ENCODE measurements around the gene GNS. TPM values are rescaled to one million over a fixed set of nuclear protein-coding genes. Genes with fewer than 3 reads are reported as not detected.

GNS gene
- total RNA-seq, 1 experiment from 2014 or later = 55.1 TPM

GRCh38 chr12:64785838-64786237 is 26.6 kb upstream of the GNS start:
- Histone ChIP-seq H3F3A (ENCODE audit: low read length, unreplicated experiment) (no peaks in the 10 kb centered on the region), H3K9me2 (replicated peaks; ENCODE audit: low read length) (no peaks in the 10 kb centered on the region), H3K36me3 (ENCODE audit: low read depth, low read length) (no peaks in the 10 kb centered on the region), H3K27ac (ENCODE audit: low read length) (no peak overlapping the region), H3K27me3 (ENCODE audit: low read length) (no peaks in the 10 kb centered on the region), H3K4me2 (ENCODE audit: low read length) (no peak overlapping the region), H4K20me1 (ENCODE audit: low read length) (no peaks in the 10 kb centered on the region), H2AFZ (ENCODE audit: low read length) (no peak overlapping the region), H3K9ac (ENCODE audit: low read length) (no peak overlapping the region), H3K79me2 (ENCODE audit: low read length) (peaks cover 40% of the 10 kb centered on the region), H3K4me1 (ENCODE audit: insufficient read depth, low read length) (peaks cover 24% of the 10 kb centered on the region), H3K9me3 (ENCODE audit: low read length) (no peaks in the 10 kb centered on the region), H3K4me3 (ENCODE audit: low read length) (no peak overlapping the region)
- ATAC-seq (no peak), DNase-seq (no peak)
- ChIA-PET POLR2A (ENCODE audit: unreplicated experiment) (no interaction called here), CTCF (no interaction called here)
- intact Hi-C loops (cut with micrococcal nuclease) = no loop called here
- BruUV-seq (replicated peaks) = no TSS peak
- TF ChIP-seq, protein P1, sequence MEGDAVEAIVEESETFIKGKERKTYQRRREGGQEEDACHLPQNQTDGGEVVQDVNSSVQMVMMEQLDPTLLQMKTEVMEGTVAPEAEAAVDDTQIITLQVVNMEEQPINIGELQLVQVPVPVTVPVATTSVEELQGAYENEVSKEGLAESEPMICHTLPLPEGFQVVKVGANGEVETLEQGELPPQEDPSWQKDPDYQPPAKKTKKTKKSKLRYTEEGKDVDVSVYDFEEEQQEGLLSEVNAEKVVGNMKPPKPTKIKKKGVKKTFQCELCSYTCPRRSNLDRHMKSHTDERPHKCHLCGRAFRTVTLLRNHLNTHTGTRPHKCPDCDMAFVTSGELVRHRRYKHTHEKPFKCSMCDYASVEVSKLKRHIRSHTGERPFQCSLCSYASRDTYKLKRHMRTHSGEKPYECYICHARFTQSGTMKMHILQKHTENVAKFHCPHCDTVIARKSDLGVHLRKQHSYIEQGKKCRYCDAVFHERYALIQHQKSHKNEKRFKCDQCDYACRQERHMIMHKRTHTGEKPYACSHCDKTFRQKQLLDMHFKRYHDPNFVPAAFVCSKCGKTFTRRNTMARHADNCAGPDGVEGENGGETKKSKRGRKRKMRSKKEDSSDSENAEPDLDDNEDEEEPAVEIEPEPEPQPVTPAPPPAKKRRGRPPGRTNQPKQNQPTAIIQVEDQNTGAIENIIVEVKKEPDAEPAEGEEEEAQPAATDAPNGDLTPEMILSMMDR (conservative IDR thresholded peaks at IDR 0.05; ENCODE audit: low read depth, low read length) = no peak
- TF ChIP-seq EZH2phosphoT487 (IDR thresholded peaks at IDR 0.05; ENCODE audit: borderline replicate concordance, low read length) (no peak), EZH2 (IDR thresholded peaks at IDR 0.05; ENCODE audit: low read length, unreplicated experiment) (no peak)

DNA sequence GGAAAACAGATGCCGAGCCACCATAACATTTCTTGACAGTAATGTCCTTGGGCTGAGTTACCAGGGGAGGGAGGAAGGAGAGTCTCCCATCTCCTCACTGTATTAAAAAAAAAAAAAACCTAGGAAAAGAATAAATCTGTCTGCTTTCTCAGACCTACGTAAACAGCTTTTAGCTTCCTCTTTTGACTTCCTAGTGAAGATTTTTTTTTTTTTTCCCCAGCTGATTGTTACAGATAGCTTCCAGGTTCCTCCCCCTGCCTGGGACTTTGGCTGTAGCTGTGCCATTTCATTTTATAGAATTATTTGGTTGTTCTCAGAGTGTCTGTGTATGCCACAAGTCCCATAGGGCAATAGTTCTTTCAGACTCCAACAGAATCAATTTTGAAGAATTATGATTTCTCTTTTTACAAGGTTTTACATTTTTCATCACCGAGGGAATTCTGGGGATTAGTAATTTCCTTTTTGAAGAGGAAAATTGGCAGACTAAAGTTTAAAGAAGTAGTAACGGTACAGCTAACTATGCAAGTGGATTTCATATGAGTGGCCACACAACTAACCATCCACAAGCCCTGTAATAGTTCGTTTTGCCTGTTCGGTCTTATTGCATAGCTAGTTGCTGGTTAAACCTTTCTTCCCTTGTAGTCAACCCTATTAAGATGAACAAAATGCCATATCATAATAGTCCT is 23.1 kb upstream of the GNS start:
- TF ChIP-seq EZH2 (IDR thresholded peaks at IDR 0.05; ENCODE audit: low read length, unreplicated experiment) (no peak), EZH2phosphoT487 (IDR thresholded peaks at IDR 0.05; ENCODE audit: borderline replicate concordance, low read length) (no peak)
- TF ChIP-seq, protein P1 (conservative IDR thresholded peaks at IDR 0.05; ENCODE audit: low read depth, low read length) = no peak
- ChIA-PET POLR2A (ENCODE audit: unreplicated experiment) (interaction anchor here (0.7 kb wide), 1 partner anchor 36 kb away, joined by 12 read pairs; no protein-coding TSS in a partner anchor), CTCF (interaction anchor here (2.3 kb wide), 1 partner anchor 14 kb away, joined by 10 read pairs; no protein-coding TSS in a partner anchor)
- H3K4me1 ChIP-seq (ENCODE audit: insufficient read depth, low read length) = peaks cover 17% of the 10 kb centered on the region
- peak overlapping the region; percentile 55; the same call in 1 of the 2 replicates for H3K9ac ChIP-seq (ENCODE audit: low read length)
- intact Hi-C loops (cut with micrococcal nuclease) = no loop called here
- DNase-seq (no peak), ATAC-seq (no peak)
- no peaks in the 10 kb centered on the region for H3K9me2 ChIP-seq (replicated peaks; ENCODE audit: low read length)
- no peaks in the 10 kb centered on the region for H3K9me3 ChIP-seq (ENCODE audit: low read length)
- no peaks in the 10 kb centered on the region for H3F3A ChIP-seq (ENCODE audit: low read length, unreplicated experiment)
- no TSS peak for BruUV-seq (replicated peaks)
- no peak overlapping the region for H3K27ac ChIP-seq (ENCODE audit: low read length)
- no peaks in the 10 kb centered on the region for H3K27me3 ChIP-seq (ENCODE audit: low read length)
- H4K20me1 ChIP-seq (ENCODE audit: low read length) = no peaks in the 10 kb centered on the region
- H3K36me3 ChIP-seq (ENCODE audit: low read depth, low read length) = no peaks in the 10 kb centered on the region
- peak overlapping the region; percentile 90 for H2AFZ ChIP-seq (ENCODE audit: low read length)
- H3K4me2 ChIP-seq (ENCODE audit: low read length) = peak overlapping the region; percentile 91
- H3K4me3 ChIP-seq (ENCODE audit: low read length) = peak overlapping the region; percentile 89
- peaks cover 40% of the 10 kb centered on the region for H3K79me2 ChIP-seq (ENCODE audit: low read length)

Measured in PC-3 (cell line).